GM23248 (cell line): ENCODE data around the gene LAMA3. TPM values are rescaled to one million over a fixed set of nuclear protein-coding genes. Genes with fewer than 3 reads are reported as not detected.

Experiments
- DNase-seq: peaks from one replicate; pipeline ENCODE4 v3.0.0-alpha.2; 2015
- H2AFZ ChIP-seq: fragments of 200-600 bp; sonication (generic); 2 replicates; pipeline ENCODE4 v1.6.1; 2016; ENCODE audit warnings: antibody characterized with exemption
- H3F3A ChIP-seq: fragments of 200-600 bp; sonication (generic); 2 replicates; pipeline ENCODE4 v1.6.1; 2016; ENCODE audit warnings: mild to moderate bottlenecking, antibody characterized with exemption, mixed run types; ENCODE audit not compliant: insufficient read depth
- H3K27ac ChIP-seq: fragments of 200-600 bp; sonication (generic); 2 replicates; pipeline ENCODE4 v1.5.1; 2016; ENCODE audit warnings: mild to moderate bottlenecking
- H3K27me3 ChIP-seq: fragments of 200-600 bp; sonication (generic); replicated peaks from 2 replicates; pipeline ENCODE4 v1.6.1; 2016; ENCODE audit warnings: mild to moderate bottlenecking; ENCODE audit not compliant: insufficient read depth
- H3K36me3 ChIP-seq: fragments of 200-600 bp; sonication (generic); 2 replicates; pipeline ENCODE4 v1.6.1; 2016; ENCODE audit warnings: low read depth, mild to moderate bottlenecking
- H3K4me1 ChIP-seq: fragments of 200-600 bp; sonication (generic); 2 replicates; pipeline ENCODE4 v1.6.1; 2016; ENCODE audit warnings: mild to moderate bottlenecking; ENCODE audit not compliant: insufficient read depth
- H3K4me2 ChIP-seq: fragments of 200-600 bp; sonication (generic); one replicate; pipeline ENCODE4 v1.6.1; 2016; ENCODE audit warnings: mild to moderate bottlenecking; ENCODE audit not compliant: unreplicated experiment
- H3K4me3 ChIP-seq: fragments of 200-600 bp; sonication (generic); 2 replicates; pipeline ENCODE4 v1.5.1; 2016; ENCODE audit warnings: mild to moderate bottlenecking
- H3K79me2 ChIP-seq: fragments of 200-600 bp; sonication (generic); 2 replicates; pipeline ENCODE4 v1.6.1; 2016; ENCODE audit warnings: mild to moderate bottlenecking; ENCODE audit not compliant: insufficient read depth
- H3K9ac ChIP-seq: fragments of 200-600 bp; sonication (generic); 2 replicates; pipeline ENCODE4 v1.6.1; 2016; ENCODE audit warnings: mild to moderate bottlenecking
- H3K9me2 ChIP-seq: fragments of 200-600 bp; sonication (generic); 2 replicates; pipeline ENCODE4 v1.6.1; 2016; ENCODE audit warnings: mixed run types, mild to moderate bottlenecking, moderate library complexity; ENCODE audit not compliant: insufficient read depth
- H3K9me3 ChIP-seq: fragments of 200-600 bp; sonication (generic); one replicate; pipeline ENCODE4 v1.6.1; 2017; ENCODE audit warnings: low read depth
- H4K20me1 ChIP-seq: fragments of 200-600 bp; sonication (generic); 2 replicates; pipeline ENCODE4 v1.6.0; 2016; ENCODE audit not compliant: insufficient read depth
- EZH2 ChIP-seq: fragments of 200-600 bp; sonication (generic); IDR thresholded peaks from 2 replicates; pipeline ENCODE4 v1.6.1; 2018; ENCODE audit warnings: antibody characterized with exemption, mild to moderate bottlenecking; ENCODE audit not compliant: insufficient read depth, poor library complexity, severe bottlenecking
- EZH2phosphoT487 ChIP-seq: fragments of 200-600 bp; sonication (generic); IDR thresholded peaks from 2 replicates; pipeline ENCODE4 v1.6.1; 2018; ENCODE audit warnings: antibody characterized with exemption, moderate library complexity, mild to moderate bottlenecking, low read depth; ENCODE audit not compliant: insufficient read depth
- WGBS, 2 experiments: methylation state at CpG; one replicate each; pipeline ENCODE4 v1.1.6; 2015 to 2017; ENCODE audit warnings: low lambda C conversion rate in 2 of 2, low coverage in 1 of 2; ENCODE audit errors: missing lambda C conversion rate in 2 of 2; 5-methylcytosine and 5-hydroxymethylcytosine counted together
- in situ Hi-C: fragments of 300-500 bp; cut with MboI; formaldehyde crosslinking; loops from 2 replicates; pipeline ENCODE4 v1.15.0; 2020
- polyA plus RNA-seq: library from polyadenylated mRNA; unstranded; fragments of >200 nt; fragmentation: Nextera tagmentation; extraction: Ambion mirVana; gene quantifications from 2 replicates; pipeline ENCODE4 v1.2.1, GENCODE V29; 2016
- total RNA-seq: library from RNA; depleted of rRNA; stranded (reverse); fragments of >200 nt; shearing (Covaris generic); gene quantifications from 2 replicates; pipeline ENCODE4 v1.2.3, GENCODE V29; 2014

Gene LAMA3
- total and polyA plus RNA-seq, 2 experiments from 2014 or later = 0.93 to 1.9 TPM

- H3K9ac ChIP-seq = no peak overlapping the region
- no peak for DNase-seq
- no peak overlapping the region for H3K4me3 ChIP-seq
- TF ChIP-seq EZH2phosphoT487 (no peak), EZH2 (no peak)
- 75 to 76% methylated on average over 3 of the region's 3 CpGs for WGBS, 2 experiments
- H3F3A ChIP-seq = no peaks in the 10 kb centered on the region
- no peaks in the 10 kb centered on the region for H3K9me2 ChIP-seq
- no peak overlapping the region for H3K4me2 ChIP-seq
- no peaks in the 10 kb centered on the region for H3K9me3 ChIP-seq
- 0 out of 2 replicates have a peak, but pooled peaks cover 3% of the 10 kb centered on the region for H3K27me3 ChIP-seq
- H3K27ac ChIP-seq = no peak overlapping the region
- H3K36me3 ChIP-seq = no peaks in the 10 kb centered on the region
- no peaks in the 10 kb centered on the region for H3K79me2 ChIP-seq
- in situ Hi-C loops = no loop called here
- H4K20me1 ChIP-seq = no peaks in the 10 kb centered on the region
- H2AFZ ChIP-seq = no peak overlapping the region
- 0 out of 2 replicates have a peak, but pooled peaks cover 7% of the 10 kb centered on the region for H3K4me1 ChIP-seq
Measured at GRCh38 chr18:23800902-23801301, 111.6 kb downstream of the LAMA3 start.

- H2AFZ ChIP-seq = no peak overlapping the region
- H3K27ac ChIP-seq = no peak overlapping the region
- no peaks in the 10 kb centered on the region for H3K9me3 ChIP-seq
- no peak overlapping the region for H3K9ac ChIP-seq
- no peak overlapping the region for H3K4me3 ChIP-seq
- no peak for DNase-seq
- in situ Hi-C loops = no loop called here
- H3K36me3 ChIP-seq = no peaks in the 10 kb centered on the region
- TF ChIP-seq EZH2phosphoT487 (no peak), EZH2 (no peak)
- 0 out of 2 replicates have a peak, but pooled peaks cover 4% of the 10 kb centered on the region for H3K4me1 ChIP-seq
- no peaks in the 10 kb centered on the region for H3F3A ChIP-seq
- no peaks in the 10 kb centered on the region for H3K79me2 ChIP-seq
- H4K20me1 ChIP-seq = no peaks in the 10 kb centered on the region
- H3K9me2 ChIP-seq = no peaks in the 10 kb centered on the region
- 78 to 82% methylated on average over 2 of the region's 2 CpGs for WGBS, 2 experiments
- no peak overlapping the region for H3K4me2 ChIP-seq
- H3K27me3 ChIP-seq = 0 out of 2 replicates have a peak, but pooled peaks cover 3% of the 10 kb centered on the region
Measured at GRCh38 chr18:23802817-23803216, 113.6 kb downstream of the LAMA3 start.

GRCh38 chr18:23803755-23804154, 114.5 kb downstream of the LAMA3 start:
- WGBS, 2 experiments = 63 to 70% methylated on average over 3 of the region's 3 CpGs
- DNase-seq = no peak
- no peaks in the 10 kb centered on the region for H3K4me1 ChIP-seq
- no peaks in the 10 kb centered on the region for H4K20me1 ChIP-seq
- H3K9ac ChIP-seq = no peak overlapping the region
- no peaks in the 10 kb centered on the region for H3K9me3 ChIP-seq
- 0 out of 2 replicates have a peak, but pooled peaks cover 3% of the 10 kb centered on the region for H3K27me3 ChIP-seq
- H3K36me3 ChIP-seq = no peaks in the 10 kb centered on the region
- H3K4me3 ChIP-seq = no peak overlapping the region
- H3F3A ChIP-seq = no peaks in the 10 kb centered on the region
- no peaks in the 10 kb centered on the region for H3K9me2 ChIP-seq
- H3K79me2 ChIP-seq = no peaks in the 10 kb centered on the region
- in situ Hi-C loops = no loop called here
- TF ChIP-seq EZH2phosphoT487 (no peak), EZH2 (no peak)
- H3K27ac ChIP-seq = no peak overlapping the region
- H2AFZ ChIP-seq = no peak overlapping the region
- no peak overlapping the region for H3K4me2 ChIP-seq

GRCh38 chr18:23805898-23806297, 116.6 kb downstream of the LAMA3 start:
- no peaks in the 10 kb centered on the region for H4K20me1 ChIP-seq
- H3K4me2 ChIP-seq = no peak overlapping the region
- no peaks in the 10 kb centered on the region for H3K4me1 ChIP-seq
- 0 out of 2 replicates have a peak, but pooled peaks cover 3% of the 10 kb centered on the region for H3K27me3 ChIP-seq
- H3K9ac ChIP-seq = no peak overlapping the region
- no peaks in the 10 kb centered on the region for H3K9me3 ChIP-seq
- DNase-seq = peak; percentile 65
- TF ChIP-seq EZH2phosphoT487 (no peak), EZH2 (no peak)
- no peaks in the 10 kb centered on the region for H3K9me2 ChIP-seq
- WGBS, 2 experiments = 24 to 36% methylated on average over 1 of the region's 1 CpG
- no peak overlapping the region for H3K4me3 ChIP-seq
- no peak overlapping the region for H2AFZ ChIP-seq
- no peaks in the 10 kb centered on the region for H3K79me2 ChIP-seq
- no peaks in the 10 kb centered on the region for H3K36me3 ChIP-seq
- H3K27ac ChIP-seq = no peak overlapping the region
- in situ Hi-C loops = no loop called here
- H3F3A ChIP-seq = no peaks in the 10 kb centered on the region

- TF ChIP-seq EZH2 (no peak), EZH2phosphoT487 (no peak)
- peaks cover 4% of the 10 kb centered on the region; the same call in 1 of the 2 replicates for H3F3A ChIP-seq
- no peak overlapping the region for H3K4me3 ChIP-seq
- in situ Hi-C loops = no loop called here
- no peaks in the 10 kb centered on the region for H3K9me2 ChIP-seq
- H3K9ac ChIP-seq = no peak overlapping the region
- H3K27me3 ChIP-seq = no peaks in the 10 kb centered on the region
- H3K9me3 ChIP-seq = no peaks in the 10 kb centered on the region
- no peaks in the 10 kb centered on the region for H3K79me2 ChIP-seq
- no peak overlapping the region for H2AFZ ChIP-seq
- H4K20me1 ChIP-seq = no peaks in the 10 kb centered on the region
- no peak overlapping the region for H3K4me2 ChIP-seq
- 56 to 65% methylated on average over 3 of the region's 3 CpGs for WGBS, 2 experiments
- H3K36me3 ChIP-seq = no peaks in the 10 kb centered on the region
- H3K27ac ChIP-seq = no peak overlapping the region
- no peaks in the 10 kb centered on the region for H3K4me1 ChIP-seq
- no peak for DNase-seq
Measured at GRCh38 chr18:23809415-23809814, 120.2 kb downstream of the LAMA3 start.
